Astrocyte of the hippocampus (primary cell): ENCODE data around the gene PLPP7.
"Not testable (repeated sequence)": the region's sequence is repeated elsewhere in the genome, so short reads cannot be mapped to it uniquely, and the experiment has no call there.

ENCODE experiments used
- DNase-seq: peaks from one replicate; pipeline ENCODE4 v3.0.0; 2011; ENCODE audit warnings: low read depth, low spot score

PLPP7 gene

DNA sequence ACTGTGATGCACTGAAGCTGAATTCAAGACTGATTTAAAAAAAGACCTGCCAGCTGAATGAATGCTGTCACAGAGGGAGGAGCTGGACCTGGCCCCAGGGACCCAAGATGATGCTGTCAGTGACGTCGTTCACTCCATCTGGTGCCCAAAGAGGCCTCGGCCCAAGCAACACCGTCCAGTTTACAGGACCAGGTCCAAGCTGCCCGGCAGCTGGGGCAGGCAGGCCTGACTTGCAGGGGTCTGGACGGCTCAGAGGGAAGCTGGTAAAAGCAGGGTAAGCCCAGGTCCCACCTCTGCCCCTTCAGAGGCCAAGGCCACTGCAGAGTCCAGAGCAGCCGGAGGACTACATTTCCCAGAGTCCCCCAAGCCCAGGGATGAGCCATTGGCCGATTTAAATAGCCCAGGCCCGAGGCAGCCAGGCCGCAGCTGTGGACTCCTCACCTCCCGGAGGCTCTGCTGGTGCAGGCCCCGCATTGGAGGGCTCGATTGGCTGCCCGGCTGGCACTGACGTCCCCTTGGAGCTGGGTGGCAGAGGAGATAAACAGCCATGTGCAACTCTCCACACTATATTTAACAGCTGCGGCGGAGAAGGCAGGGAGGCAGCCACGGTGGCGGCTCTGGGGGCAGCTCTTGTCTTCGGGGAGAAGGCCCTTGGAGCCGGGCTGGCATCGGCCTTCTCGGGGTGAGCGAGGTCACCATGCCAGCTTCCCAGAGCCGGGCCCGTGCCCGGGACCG, at the start of gene PLPP7:
Gene PLPP7, plus strand, starts transcription at position 423 of the 735 bp plus-strand sequence. Its CDS starts 275 bp downstream, at position 698.
- peak; percentile 59 for DNase-seq

DNA sequence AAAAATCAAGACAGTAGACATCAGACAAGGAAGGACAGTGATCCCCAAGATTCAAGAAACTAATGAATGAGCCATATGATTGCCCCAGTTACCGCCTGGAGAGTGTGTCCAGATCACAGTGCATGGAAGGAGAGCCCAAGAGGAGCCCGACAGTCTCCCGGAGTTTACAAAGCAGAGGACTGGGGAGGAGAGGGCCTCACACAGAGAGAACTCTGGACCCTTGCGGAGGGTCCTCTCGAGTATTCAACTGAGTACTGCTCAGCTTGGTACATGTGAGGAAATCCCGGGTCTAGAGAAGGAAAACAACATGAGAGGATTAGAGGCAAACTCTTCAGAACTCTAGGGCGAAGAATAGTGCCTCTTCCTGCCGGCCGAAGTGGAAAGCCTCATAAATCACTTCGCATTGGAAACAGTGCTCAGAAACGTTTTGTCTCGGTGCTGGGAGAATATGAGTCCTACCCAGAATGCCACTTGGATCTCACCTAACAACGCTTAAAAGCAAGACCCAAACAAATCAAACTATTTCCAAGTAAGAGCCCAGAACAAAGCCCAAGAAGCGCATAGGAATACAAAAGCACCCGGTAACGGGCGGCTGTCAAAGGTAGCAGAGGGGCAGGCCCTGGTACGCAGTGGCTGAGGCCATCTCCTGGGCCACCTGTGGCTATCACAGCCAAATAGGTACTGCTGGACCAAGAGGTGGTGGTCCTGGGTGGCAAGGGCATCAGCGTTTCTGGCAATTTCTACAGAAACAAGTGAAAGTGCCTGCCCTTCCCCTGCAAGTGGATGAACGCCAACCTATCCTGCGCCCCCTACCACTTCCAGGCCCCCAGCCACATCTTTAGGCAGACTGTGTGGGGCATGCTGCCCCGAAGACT, 49.2 kb upstream of the PLPP7 start:
- DNase-seq = no peak

DNA sequence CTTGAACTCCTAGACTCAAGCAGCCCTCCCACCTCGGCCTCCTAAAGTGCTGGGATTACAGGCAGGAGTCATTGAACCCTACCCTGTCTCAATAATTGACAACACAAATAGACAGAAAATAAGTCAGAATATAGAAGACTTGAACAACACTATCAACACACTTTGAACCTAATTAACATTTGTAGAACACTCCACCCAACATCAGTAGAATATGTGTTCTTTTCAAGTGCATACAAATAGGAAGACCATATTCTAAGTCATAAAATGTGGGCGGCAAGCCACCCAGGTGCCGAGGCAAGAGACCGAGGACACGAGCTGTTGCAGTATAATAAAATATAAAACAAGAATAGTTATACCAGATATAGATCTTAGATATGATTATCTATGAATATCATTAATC, 45.2 kb upstream of the PLPP7 start:
- not testable (repeated sequence) for DNase-seq

DNA sequence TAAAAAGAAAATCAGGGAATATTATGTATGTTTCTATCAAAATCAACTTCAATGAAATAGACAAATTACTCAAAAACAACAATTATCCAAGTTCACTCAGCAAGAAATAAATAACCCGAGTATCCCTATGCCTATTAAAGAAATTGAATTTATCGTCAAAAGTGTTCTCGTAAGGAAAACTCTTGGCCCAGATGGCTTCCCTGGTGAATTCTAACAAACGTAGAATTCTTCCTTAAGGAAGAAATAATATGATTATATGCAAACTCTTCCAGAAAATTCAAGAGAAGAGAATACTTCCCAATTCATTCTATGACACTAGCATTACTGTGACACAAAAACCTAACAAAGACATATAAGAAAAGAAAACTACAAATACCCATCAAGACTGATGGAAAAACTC, 42.9 kb upstream of the PLPP7 start:
- DNase-seq = no peak

DNA sequence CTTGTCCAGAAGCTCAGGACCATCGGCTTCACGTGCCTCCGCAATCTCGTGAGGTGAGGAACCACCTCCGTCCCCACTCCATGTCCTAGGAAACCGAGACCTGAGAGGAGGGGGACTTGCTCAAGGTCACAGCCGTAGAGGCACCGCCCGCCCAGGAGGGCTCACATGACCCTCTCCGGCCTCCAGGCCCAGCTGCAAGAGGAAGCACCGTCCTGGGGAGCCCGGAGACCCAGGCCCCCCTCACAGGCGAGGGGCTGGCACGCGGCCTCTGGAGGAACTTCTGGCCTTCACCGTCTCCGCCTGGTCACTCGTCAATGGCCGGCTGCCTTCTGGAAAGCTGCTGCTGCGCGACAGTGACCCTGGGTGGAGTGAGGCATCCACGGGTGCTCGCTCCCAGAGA, 37.4 kb upstream of the PLPP7 start:
- no peak for DNase-seq

DNA sequence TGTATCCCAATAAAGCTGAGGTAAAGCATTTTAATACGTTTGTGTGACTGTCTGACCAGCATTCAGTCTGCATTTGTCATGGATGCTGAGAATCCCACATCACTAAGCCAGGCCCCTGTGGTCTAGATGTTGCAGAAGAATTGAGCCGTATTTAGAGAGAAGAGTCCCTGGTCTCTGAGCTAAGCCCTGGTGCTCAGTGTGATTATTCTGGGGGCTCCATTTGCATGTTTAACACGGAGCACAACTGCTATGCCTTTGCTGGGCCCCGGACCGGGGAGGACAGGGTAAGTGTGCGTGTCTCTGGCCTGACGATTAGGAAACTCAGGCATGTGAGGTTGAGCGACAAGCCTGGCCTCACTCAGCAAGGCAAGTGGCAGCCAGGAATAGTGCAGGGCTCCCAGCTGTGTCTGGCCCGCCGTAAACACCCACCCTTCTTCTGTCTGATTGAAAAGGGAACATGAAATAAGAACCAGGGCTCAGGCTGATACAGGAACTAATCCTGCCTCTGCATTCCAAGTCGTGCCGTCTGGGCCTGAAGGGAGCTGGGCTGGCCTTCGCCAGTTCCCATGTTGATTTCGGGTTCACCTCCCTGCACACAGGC, 35.5 kb upstream of the PLPP7 start:
- DNase-seq = peak; percentile 57

DNA sequence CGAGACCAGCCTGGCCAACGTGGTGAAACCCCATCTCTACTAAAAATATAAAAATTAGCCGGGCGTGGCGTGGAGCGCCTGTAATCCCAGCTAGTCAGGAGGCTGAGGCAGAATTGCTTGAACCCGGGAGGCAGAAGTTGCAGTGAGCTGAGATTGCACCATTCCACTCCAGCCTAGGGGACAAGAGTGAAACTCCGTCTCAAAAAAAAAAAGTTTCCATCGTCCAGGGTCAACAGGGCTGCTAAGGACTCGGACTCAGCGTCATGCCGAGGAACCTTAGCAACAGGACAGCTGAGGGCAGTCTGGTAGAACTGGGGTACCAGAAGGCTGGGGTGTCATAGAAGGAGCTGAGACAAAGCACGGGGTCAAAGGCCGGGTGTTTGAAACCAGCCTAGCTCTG, 34.9 kb upstream of the PLPP7 start:
- DNase-seq = no peak

DNA sequence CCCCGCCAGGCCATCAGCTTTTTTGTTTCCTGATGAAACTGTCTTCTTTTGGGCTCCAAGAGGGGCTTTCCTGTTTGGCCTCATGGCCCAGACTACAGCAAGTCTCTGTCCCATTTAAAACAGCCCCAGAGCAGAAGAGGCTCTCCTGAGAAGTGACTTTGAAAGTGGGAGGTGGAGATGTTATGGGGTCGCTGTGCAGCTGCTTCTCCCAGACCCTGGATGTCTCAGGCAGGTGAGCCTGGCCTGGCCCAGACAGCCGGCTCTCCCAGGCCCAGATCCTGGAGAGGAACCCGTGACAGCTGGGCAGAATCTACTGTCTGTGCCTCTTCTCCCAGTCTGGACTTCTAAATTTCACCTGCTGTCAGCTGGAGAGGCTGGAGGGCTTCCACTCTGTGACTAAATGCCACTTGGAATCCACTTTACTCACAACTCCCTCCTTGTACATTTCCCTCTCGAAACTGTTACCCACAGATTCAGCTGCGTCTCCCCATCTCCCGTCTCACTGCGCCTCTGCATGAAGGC, 33.8 kb upstream of the PLPP7 start:
- no peak for DNase-seq

DNA sequence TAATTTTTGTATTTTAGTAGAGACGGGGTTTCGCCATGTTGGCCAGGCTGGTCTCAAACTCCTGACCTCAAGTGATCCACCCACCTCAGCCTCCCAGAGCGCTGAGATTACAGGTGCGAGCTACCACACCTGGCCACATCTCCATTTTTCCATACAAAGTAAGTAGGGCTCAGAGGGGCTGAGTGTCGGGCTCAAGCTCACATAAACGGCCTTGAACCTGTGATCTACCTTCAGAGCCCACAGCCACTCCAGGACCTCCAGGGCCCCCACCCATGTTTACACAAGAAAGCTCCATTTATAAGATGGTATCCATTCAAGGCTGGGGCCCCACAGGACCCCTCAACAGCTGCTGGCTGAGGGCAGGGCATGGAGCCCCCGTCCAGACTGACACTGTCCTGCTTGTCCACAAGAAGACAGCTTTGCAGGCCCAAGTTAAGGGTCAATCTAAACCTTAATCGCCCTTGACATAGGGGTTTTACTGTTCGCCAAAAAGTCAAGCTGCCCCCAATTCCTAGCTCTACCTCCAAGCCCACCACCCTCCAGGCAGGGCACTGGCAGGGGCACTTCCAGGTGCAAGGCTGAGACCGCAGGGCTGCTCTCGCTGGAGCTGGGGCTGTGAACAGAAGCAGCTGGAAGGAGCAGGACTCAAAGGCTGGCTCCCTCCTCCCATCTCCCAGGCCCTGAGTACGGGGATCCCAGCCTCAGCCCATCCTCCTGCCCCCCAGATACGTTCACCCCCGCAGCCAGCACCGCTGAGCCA, 32.1 kb upstream of the PLPP7 start:
- DNase-seq = no peak

DNA sequence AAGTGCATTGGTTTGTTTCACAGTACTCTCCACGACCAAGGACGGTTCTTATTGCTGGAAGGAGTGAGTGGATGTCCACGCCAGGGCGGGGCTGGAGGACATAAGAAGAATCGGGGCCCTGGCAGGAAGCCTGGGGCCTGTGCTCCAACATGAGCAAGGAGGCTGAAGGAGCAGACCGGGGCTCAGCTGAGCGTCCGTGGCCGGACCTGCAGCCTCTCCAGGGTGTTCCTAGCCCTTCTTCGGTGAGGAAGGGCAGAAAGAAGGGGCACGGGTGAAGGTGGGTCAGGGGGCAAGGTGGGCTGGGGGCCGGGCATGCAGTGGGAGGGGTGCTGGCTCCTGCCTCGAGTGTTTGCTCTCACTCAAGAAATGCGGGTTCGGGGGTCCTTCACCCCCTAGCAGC, 31.3 kb upstream of the PLPP7 start:
- no peak for DNase-seq

DNA sequence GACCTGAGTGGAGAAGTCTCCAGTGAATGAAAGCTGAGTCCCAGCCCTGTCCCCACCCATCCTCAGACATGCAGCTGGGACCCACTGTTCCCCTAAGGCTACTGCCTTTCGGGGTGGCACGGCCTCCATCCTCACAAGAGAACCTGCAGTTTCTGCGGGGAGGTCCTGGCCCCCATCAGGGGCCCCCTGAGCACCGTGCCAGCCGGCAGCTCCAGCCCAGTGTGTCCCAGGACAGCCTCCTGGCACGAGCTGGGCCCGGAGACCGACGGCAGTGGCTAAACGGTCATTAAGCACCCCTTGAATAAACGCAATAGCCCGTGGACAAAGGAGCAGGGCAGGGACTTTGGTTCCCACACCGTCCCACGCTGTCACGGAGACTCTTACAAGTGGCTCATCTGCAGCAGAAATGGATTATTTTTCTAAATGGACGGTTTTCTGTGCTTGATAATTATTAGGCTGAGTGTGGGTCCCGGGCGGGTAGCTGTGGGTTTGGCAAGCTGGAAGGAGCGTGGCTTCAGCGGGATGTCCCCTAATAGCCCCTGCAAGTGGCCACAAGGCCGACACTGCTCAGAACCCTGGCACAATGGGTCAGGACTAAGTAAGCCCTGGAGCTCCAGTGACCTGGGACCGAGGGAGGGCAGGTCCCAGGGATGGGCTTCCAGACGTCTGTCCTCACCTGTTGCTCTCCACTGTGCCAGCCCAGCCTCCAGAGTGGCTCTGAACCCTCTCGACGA, 30.7 kb upstream of the PLPP7 start:
- DNase-seq = no peak

DNA sequence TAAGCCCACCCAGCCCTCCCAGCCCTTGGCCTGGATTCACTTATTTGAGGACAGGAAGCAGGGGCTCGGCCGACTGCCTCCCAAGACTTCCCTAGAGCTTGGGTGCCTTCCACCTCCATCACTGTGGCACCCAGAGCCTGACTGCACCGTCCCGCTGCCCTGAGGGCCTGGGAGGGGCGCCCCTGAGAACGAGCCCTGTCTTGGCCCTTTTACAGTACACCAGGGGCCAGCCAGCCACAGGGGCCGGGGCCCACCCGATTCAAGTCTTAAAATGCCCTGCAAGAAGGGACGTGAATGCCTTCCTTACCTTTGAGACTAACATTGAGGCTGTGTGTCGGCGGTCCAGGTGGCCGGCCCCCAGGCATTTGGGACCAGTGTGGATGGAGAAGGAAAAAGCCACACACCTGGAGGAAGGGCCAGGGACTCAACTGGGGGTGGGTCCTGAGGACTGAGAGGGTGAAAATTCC, 30.1 kb upstream of the PLPP7 start:
- DNase-seq = no peak

DNA sequence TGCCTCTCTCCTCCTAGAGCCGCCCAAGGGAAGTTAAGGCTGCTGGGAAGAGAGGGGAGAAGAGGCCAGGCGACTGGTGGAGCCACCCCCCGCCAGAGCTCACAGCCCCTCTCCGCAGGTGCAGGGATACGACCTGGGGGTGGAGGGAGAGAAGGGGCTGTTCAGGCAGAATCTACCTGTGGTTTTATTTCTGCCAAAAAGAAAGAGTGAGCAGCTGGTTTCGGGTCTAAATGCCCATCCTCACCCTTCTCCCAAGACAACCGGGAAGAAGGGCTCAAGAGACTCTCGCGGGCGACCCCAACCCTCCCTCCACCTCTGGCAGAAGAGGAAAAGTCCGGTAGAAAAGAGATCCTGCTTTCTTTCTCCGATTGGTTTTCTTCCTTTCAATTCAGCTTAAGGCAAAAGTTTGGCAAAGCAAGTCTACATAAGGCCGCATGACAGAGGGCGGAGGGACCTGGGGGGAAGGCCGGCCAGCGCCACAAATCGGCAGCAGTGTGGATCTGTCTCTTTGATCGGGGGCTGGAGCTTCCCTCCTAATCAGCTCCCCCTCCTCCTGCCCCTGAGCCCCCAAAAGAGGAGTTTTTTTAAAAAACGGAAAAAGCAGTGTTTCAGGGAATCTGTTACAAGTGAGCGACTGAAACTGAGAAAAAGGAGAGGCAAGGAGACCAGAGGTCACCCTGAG, 29.5 kb upstream of the PLPP7 start:
- no peak for DNase-seq

DNA sequence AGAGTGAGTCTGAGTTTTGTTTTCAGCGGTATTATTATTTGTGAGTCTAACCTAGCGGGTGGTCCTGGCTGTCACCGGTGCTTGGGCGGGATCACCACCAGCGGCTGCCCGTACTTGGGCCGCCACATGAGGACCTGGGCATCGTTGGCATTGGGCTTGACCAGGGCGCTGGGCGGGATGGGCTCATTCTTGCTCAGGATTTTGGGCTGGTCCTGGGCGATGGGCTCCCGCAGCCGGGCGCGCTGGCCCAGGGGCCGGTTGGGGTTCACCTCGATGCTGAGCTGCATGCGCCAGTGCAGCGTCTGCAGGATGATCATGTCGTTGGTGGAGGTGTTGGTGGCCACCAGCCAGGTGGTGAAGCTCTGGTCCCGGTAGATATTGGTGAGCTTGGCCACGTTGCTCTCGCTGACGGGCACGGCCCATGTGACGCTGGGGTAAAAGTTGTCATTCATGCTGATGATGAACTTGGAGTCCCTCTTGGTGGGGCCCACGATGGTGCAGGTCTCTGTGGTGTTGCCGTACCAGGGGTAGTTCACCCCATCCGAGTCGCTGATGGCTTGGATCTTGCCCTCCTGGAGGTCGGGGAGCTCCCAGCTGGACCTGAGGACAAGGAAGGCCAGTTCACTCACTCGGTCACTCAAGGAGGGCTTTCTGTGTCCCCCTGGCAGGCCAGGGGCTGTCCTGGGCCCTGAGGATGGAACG, 28.6 kb upstream of the PLPP7 start:
- DNase-seq = no peak

DNA sequence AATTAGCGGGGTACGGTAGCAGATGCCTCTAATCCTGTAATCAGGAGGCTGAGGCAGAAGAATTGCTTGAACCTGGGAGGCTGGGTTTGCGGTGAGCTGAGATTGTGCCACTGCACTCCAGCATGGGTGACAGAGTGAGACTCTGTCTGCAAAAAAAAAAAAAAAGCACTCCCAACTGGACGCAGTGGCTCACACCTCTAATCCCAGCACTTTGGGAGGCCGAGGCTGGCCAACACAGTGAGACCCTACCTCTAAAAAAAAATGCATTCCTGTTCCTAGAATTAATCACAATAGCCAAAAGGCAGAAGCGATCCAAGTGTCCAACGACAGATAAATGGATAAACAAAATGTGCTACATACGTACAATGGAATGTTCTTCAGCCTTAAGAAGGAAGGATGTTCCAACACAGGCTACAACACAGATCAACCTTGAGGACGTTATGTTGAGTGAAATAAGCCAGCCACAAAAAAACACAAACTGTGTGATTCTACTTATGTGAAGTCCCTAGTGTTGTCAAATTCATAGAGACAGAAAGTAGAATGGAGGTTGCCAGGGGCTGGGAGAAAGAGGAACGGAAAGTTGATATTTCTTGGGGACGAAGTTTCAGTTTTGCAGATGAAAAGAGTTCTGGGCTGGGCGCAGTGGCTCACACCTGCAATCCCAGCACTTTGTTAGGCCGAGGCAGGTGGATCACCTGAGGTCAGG, 27.0 kb upstream of the PLPP7 start:
- DNase-seq = no peak

DNA sequence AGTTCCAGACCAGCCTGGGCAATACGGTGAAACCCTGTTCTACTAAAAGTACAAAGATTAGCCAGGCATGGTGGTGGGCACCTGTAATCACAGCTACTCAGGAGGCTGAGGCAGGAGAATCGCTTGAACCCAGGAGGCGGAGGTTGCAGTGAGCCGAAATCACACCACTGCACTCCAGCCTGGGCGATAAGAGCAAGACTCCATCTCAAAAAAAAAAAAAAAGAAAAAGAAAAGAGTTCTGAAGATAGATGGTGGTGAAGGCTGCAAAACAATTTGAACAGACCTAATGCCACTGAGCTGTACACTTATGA, 26.5 kb upstream of the PLPP7 start:
- DNase-seq = not testable (repeated sequence)

DNA sequence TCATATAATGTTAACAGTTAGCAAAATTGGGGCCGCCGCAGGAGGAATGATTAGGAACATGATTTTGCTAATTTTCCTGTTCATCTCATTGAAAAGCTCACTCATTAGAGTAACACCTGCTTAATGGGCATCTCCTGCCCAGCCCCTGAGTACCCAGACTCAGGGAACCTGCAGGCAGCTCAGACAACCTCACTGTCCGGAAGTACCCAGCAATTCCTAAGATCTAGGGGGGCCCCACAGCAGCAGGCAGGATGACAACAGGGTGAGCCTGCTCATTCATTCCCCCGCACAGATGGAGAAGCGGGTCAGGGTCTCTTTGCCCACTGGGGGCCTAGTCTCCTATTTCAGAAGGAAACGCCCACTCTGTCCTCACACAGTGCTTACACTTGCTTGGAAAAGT, 25.8 kb upstream of the PLPP7 start:
- no peak for DNase-seq

DNA sequence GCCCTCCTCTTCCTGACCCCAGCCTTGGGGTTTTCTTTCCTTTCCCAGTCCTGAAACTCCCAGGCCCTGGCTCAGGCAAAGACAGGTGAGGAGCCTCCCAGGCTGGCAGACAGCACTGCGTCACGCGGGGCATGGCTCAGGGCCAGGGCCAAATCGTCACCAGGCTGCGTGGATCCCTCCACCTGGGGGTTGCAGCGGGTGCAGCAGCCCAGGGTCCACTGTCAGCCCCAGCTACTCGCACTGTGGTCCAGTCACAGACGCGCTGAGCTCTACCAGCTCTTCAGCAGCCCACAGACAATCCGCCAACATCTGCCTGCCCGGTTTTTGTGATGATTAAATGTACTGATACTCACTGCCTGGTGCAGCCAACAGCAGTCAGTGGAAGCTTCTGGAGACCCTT, 25.3 kb upstream of the PLPP7 start:
- DNase-seq = no peak
